Activated CD8-positive, alpha-beta memory T cell treated with anti-CD3 and anti-CD28 coated beads, Interleukin-2, amount 50 U/mL, for 1 hour (primary cell): Measurements from ENCODE around the gene VPS37D.
"Not testable (repeated sequence)": the region's sequence is repeated elsewhere in the genome, so short reads cannot be mapped to it uniquely, and the experiment has no call there.

Experiments used
- DNase-seq: peaks from one replicate; pipeline ENCODE4 v3.0.0-alpha.2; 2020; ENCODE audit errors: extremely low read depth

The VPS37D gene

DNA sequence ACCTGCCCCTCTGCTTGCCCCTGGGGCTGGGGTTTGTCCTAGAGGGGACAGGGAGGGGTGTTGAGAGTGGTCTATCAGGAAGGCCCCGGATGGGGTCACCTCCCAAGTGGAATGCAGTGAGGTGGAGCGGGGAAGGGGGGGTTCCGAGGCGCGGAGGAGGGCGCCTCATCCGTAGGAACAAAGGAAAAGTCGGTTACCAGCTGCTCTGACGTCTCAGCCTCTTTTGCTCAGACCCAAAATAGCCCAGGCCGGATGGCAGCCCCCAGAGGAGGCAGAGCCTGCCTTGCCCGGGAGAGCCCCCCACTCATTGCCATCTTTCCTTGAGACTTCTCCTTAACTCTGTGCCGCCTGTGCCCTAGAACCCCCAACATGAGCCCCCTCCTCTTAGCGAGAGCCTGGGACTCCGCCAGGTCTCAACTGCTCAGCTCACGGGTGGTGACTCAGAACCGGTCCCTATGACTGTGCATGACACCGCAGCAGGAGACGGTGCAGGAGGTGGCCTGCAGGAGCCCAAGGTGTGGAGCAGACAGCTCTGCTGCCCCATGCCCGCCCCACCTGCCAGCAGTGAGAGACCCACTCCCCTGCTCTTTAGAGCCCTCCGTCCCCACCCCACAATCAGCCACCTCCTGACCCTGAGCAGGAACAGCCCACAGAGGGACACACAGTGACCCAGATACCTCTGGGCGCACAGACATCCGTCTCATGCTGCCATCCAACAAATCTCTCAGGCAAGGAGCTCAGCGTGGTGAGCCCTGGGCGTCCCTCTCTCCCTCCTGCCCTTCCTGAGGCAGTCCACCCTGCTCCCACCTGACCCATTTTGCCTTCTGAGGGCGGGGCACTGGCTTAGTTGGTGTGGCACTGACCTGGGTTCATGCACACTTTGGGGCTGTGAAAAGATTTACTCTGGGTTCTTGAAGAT lies 38.8 kb downstream of the VPS37D start:
- no peak for DNase-seq

DNA sequence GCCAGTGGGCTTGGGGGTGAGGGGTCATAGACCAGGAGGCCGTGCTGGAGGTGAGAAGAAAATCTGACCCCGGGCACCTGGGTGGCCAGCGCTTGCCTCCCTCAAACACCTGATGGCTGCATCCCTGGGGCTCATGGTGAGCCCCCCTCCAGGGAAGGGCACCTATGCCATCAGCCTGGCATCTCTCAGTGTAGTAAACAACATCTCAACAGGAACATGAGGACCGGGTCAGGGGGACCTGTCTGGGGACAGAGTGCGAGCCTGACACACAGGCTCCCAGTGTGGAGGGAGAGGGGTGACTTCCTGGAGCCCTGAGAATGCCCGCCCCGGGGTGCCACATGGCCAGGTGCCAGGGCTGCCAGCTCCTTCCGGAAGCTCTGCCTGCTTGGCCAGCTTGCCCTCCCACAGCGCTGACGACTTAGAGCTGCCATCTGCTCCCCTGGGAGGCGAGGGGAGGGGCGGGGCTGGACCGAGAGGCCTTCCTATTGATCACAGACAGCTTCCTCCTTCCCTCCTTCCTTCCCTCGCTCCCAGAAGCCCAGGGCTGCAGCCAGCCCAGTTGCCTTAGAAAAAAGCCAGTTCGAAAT lies 39.5 kb downstream of the VPS37D start:
- DNase-seq, result no peak

DNA sequence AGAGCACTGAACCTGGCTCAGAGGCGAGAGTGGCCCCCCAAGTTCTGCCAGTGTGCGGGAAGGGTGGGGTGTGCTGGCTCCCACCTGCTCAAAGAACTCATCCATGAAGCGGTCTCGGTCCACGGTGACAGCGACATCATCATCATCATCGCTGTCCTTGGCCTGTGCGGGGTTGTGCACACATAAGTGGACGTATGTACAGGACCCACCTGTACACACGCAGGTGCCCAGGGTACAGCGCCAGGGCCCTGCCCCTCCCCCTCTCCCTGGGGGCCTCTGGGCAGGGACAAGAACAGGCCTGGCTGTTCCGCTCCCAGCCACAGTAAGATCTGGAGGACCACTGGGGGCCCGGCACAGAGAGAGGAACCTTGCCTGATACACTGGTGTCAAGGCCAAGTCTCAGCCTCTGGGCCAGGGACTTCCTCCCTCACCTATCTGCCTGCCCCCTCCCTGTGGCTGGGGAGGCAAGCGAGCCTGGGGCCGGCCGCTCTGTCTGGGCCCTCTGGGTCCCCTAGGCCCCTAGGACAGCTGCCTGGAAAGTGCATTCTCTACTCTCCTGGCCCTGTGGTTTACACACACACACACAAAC lies 41.4 kb downstream of the VPS37D start:
- no peak for DNase-seq

DNA sequence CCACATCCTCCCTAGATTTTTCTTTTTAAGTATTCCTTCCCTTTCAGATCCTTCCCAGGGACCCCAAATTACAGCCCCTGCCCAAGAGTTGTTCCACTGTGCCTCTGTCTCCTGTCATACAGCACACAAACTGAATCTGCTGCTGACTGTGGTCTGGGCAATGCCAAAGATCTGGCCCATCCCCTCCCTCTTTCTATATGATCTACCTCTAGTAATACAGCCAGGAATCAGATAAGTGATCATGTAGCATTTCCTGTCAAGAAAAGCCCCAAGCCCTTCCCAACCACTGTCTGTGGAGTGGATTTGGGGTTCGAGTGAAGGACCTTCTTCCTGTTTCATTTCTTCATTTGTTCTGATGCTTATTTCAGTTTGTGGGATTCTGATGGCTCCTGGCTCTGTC lies 45.1 kb downstream of the VPS37D start:
- no peak for DNase-seq

DNA sequence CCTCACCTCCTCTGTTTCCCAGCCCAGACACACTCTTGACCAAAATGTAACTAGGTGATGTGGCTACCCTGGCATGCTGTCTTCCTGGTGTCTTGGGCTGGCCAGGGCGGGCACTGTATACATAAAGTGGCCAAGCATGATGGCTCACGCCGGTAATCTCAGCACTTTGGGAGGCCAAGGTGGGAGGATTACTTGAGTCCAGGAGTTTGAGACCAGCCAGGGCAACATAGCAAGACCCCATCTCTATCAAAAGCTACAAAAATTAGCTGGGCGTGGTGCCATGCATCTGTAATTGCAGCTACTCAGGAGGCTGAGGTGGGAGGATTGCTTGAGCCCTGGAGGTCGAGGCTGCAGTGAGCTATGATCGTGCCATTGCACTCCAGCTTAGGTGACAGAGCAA lies 45.7 kb downstream of the VPS37D start:
- not testable (repeated sequence) for DNase-seq

DNA sequence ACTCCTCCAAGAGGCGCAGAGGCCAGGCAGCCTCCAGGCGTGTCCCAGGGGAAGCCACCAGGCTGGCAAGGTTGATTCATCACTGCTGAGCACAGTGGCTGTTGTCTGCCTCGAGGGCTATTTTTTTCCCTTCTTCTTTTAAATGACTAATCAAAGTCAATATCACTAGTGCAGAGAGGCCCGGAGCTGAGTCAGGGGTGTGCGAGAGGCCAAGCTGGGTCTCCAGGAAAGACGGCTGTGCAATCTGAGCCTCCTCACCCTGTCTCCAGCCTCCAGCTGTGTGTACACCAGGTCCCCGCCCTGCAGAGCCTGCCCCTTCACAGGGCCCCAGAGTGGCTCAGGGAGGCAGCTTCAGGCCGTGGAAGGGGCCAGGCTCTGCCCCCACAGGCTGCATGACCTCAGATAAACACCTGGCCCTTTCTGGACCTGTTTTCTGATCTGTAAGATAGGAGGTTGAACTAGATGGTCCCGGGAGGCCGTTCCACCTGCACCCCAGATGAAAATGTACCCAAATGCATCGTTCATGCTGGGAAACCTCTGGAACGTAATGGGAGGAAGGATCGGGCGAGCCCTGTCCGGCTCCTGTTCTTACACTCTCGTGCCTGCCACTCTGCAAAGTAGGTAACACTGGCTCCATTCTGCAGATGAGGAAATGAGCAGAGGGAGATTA lies 48.2 kb downstream of the VPS37D start:
- DNase-seq, result no peak

DNA sequence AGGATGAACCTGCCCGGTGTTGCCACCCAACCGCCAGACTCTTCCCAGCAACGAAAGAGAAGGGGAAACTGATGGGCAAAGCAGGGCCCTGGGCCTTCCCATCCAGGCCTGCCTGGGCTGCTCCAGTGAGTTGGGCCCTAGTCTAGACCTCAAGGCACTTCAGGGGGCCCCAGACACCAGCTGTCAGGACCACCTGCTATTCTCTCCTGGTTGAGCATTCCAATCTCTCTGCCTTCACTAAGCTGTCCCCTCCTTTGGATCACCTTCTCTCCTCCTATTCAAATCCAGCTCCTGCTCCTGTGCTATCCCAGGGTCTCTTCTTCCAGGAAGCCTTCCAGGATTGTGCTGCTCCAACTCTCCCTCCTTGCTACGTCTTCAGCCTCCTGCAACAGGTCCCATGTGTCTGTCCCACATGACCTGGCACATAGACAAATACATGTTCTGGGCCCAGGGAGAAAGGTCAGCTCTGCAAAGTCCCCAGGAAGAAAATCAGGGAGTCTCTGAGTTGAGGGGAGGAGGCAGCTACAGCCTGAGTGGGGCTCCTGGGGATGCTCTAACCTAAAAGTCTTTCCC lies 48.8 kb downstream of the VPS37D start:
- no peak for DNase-seq

DNA sequence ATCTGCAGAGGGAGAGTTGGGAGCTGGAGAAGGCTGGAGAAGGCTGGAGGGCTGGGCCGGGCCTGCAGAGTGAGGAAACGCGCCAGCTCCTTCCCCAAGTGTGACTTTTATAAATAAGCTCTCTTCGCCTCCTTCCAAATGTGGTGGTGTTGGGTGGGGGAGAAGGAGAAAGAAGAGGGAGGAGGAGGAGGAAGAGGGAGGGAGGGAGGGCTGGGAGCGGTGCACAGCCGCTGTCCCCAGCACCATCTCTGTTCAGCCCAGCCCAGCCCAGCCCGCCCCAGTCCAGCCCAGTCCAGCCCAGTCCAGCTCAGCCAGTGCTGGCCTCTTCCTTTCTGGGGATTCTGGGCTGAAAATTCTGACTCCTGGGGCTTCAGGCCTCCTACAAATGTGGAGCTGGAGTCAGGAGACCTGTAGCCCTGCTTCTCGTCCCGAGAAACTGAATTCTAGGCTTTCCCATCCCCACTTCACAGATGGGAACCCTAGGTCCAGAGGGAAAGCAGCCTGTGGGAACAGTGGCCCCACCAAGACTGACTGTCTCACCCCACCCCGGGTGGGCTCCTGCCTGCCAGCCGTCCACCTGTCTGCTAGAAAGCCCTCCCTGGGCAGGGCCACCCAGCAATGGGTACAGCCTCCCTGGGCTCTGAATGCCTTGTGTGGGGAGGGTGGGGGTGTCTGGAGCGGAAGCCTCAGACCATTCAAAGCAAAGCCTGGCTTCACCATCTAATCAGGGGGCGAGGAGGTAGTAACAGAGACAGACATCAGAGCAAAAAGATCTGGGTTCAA lies 49.6 kb downstream of the VPS37D start:
- DNase-seq, result no peak

DNA sequence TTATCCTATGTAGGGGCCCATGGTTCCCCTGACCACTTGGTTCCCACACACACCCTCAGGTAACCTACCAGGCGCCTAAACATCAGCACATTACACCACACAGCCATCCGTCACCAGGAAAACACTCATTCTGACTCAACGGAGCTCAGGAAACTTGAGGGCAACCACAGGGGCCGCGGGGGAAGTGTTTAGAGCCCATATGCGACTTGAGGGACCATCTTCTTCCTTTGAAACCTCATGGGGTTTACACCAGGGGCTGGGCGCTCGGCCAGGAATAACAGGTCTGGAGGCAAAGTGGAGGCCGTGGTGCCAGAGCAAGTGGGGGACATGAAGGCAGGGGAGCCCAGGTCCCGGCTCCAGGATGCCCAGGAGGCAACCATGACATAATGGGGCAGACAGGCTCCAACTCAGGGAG lies 50.4 kb downstream of the VPS37D start:
- peak; percentile 62 for DNase-seq

DNA sequence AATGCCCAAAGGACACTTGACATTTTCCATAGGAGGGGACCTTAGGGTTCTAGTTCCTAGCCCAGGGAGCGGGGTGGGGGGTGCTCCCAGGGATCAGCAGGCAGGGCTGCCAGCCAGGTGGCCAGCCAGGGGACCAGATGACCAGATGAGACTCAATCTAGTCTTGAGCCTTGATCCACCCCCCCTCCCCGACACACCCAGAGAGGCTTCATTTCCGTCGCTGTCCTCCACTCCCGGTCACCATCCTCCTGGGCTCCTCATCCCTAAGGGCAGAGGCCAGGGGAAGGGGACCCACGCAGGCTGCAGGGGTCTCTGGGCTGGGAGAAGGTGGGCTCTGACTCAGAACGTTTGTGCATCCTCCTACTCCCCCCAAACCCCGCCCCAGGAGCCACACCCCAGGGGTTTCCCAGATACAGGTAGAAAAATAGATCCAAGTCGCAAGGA lies 50.8 kb downstream of the VPS37D start:
- no peak for DNase-seq

DNA sequence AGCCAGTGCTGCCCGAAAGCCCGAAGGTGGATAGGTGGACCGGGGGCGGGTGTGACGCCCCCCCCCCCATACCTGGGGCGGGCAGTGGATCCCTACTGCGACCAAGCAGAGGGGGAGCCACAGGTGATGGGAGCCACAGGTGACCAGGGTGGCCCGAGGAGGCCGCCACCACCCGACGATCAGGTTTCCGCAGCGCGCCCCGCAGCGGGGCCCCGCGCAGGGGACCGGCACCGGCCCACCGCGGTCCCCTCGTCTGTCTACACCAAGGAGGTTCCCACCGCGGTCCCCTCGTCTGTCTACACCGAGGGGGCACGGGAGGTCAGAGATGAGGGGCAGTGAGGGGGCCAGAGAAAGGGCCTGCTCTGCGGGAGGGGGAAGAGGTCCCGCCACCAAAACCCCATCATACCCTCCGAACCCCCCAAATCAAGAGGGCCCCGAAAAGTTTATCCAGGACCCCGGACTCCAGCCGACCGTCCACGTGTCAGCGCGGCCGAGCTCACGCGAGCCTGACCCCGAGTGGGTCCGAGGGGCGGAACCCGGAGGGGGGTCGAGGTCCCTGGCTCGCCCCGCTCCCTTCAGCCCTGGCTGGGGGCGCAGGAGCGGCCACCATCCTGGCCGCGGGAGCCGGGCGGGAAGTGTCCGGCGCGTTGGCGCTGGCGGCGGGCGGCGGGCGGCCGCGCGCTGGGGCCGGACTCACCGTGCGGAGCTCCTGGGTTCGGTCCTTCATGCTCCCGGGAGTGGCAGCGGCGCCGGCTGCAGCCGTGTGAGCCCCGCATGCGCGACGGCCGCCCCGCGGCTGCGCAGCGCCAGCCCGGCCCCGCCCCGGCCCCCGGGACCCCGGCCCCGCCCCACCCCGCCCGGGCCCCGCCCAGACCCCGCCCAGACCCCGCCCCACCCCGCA lies 51.5 kb downstream of the VPS37D start, which contains the start of gene STX1A:
Gene STX1A, minus strand, starts transcription at position 765 of the 901 bp plus-strand sequence. Its CDS starts 38 bp downstream, at position 727.
- DNase-seq, result no peak

DNA sequence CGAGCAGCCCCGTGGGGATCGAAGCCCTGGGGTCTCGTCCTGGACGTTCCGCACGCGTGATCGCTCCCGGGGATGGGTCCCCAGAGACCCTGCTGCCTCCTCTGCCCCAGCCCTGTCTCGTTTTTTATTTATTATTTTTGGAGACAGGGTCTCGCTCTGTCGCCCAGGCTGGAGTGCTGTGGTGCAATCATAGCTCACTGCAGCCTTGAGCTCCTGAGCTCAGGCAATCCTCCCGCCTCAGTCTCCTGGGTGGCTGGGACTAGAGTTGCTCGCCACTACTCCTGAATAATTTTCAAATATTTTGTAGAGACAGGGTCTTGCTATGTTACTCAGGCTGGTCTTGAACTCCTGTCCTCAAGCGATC lies 52.2 kb downstream of the VPS37D start:
- no peak for DNase-seq

DNA sequence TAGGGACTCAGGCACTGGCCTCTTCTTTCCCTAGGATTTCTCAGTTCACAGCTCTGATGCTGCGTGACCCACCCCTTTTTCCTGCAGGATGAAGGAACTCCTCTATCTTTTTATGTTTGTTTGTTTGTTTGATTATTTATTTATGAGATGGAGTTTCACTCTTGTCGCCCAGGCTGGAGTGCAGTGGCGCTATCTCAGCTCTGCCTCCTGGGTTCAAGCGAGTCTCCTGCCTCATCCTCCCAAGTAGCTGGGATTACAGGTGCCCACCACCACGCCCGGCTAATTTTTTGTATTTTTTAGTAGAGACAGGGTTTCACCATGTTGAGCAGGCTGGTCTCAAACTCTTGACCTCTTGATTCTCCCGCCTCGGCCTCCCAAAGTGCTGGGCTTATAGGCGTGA lies 52.8 kb downstream of the VPS37D start:
- not testable (repeated sequence) for DNase-seq

DNA sequence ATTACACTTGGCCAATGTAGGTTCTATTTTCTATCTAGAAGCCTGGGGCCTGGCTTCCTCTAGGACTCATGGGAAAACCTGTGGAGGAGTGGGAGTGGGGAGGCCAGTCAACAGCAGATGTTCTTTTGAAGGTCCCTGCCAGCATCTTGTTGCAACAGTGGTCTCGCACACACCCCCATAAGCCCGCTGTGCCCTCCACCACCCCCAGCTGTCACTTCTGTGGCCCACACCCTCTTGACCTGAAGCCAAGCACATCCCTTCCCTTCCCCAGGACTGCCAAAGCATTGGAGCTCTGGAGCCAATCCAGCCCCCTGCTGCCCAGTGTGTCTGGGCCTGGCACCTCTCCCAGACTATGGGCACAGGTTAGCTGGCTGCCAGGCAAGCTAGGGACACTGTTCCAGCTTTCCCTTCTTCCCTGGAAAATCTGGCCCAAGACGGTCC lies 53.8 kb downstream of the VPS37D start:
- DNase-seq, result no peak
